ENCODE results near the gene FGF16.

DNA sequence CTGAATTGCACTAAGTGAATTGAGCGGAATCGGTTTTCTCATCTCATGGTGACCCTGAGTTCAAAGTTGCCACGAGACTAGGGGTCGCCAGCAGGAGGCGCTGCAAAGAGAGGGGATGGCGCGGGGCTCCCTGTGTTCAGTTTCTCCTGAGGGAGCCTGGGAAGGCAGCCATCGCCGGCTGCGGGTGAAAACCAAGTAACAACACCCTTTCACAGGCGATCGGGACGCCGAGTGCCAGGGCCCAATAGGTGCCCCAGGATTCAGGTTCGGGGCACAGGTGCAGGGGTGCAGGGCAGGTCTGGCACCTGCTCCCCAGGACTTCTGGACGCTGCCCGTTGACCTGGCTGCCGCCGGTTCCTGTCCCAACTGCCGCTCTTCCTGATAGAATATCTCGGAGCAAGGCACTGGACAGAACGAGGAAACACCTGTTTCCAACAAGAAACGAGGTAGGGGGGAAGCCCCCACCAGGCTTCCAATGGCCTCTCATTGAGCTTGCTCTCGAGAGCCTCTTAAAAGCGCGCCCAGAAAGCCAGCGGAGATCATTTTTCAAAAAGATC is 1.1 kb upstream of the FGF16 start:
- TF ChIP-seq CTCF (IDR thresholded peaks at IDR 0.05) (no peak), POLR2A (IDR thresholded peaks at IDR 0.05) (no peak), POLR2AphosphoS5 (IDR thresholded peaks at IDR 0.05) (no peak)

Measured in breast epithelium (tissue), 3 donors.